ENCODE measurements around the gene TRIM17.

TRIM17 gene

DNA sequence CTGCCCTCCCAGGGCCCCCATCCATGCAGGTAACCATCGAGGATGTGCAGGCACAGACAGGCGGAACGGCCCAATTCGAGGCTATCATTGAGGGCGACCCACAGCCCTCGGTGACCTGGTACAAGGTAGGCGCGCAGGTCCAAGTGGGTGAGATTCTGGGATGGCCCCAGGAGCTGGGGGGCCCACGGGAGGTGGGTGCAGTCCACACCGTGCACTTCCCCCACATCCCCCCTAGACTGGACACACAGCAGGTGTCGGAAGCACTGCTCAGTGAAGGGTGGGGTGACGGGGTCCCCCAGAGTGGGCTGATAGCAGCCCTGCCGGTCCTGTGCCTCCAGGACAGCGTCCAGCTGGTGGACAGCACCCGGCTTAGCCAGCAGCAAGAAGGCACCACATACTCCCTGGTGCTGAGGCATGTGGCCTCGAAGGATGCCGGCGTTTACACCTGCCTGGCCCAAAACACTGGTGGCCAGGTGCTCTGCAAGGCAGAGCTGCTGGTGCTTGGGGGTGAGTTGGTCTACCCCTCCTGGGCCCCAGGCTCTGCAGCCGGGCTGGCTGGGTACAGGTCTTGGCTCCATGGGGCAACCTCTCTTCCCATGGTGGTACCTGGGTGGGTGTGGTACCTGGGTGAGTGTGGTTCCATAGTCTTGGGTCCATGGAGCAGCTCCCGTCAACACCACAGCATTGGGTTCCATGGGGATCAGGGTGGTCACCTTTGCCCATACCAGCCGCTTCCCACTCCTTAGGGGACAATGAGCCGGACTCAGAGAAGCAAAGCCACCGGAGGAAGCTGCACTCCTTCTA, 50.4 kb downstream of the TRIM17 start:
- no peaks in the 10 kb centered on the region for H3K27me3 ChIP-seq (ENCODE audit: control insufficient read depth, insufficient read depth, low read length)
- no peak overlapping the region for H3K9ac ChIP-seq (ENCODE audit: low read depth, low read length)
- no peak overlapping the region for H3K4me3 ChIP-seq (ENCODE audit: low read depth, low read length)

DNA sequence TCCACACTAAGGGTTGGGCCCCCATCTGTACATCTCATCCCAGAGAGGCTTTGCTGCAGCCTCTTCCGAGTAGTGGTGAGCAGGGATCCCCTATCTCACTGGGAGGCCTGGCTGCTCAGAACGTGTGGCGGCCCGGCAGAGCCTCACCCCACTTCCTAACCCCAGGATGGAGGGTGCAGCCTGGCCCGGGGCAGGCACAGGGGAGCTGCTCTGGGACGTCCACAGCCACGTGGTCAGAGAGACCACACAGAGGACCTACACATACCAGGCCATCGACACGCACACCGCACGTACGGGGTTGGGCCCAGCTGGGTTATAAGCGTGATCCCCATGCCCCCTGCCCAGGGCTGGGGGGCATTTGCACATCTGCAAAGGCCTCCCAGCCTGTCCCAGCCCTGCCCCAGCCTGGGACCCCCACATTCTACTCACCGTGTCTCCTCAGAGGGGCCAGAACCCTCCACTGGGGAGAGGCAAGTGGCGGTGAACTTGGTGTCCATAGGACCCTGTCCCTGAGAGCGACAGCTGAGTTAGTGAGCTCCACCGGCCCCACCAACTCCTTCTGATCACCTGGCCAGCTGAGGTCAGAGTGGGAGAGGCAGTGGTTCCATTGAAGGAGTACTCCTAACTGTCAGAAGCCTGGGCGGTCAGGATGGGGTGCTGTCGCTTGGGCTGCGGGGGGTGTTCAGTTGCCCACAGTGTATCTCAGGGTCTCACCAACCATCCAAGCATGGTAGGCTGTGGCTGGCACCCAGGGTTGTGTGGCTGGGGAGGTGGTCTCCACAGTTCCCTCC, 51.2 kb downstream of the TRIM17 start:
- Histone ChIP-seq H3K4me3 (ENCODE audit: low read depth, low read length) (no peak overlapping the region), H3K9ac (ENCODE audit: low read depth, low read length) (no peak overlapping the region), H3K36me3 (ENCODE audit: control insufficient read depth, insufficient read depth, low read length) (no peaks in the 10 kb centered on the region), H3K9me3 (ENCODE audit: control insufficient read depth, insufficient read depth, low read length) (no peaks in the 10 kb centered on the region), H3K4me1 (ENCODE audit: control insufficient read depth, insufficient read depth, low read length) (no peaks in the 10 kb centered on the region), H3K27me3 (ENCODE audit: control insufficient read depth, insufficient read depth, low read length) (no peaks in the 10 kb centered on the region)

More for the DNA sequence above, 50.4 kb downstream of the TRIM17 start:
- no peaks in the 10 kb centered on the region for H3K36me3 ChIP-seq (ENCODE audit: control insufficient read depth, insufficient read depth, low read length)
- H3K9me3 ChIP-seq (ENCODE audit: control insufficient read depth, insufficient read depth, low read length) = no peaks in the 10 kb centered on the region
- no peaks in the 10 kb centered on the region for H3K4me1 ChIP-seq (ENCODE audit: control insufficient read depth, insufficient read depth, low read length)

- Histone ChIP-seq H3K4me3 (ENCODE audit: low read depth, low read length) (no peak overlapping the region), H3K4me1 (ENCODE audit: control insufficient read depth, insufficient read depth, low read length) (no peaks in the 10 kb centered on the region), H3K36me3 (ENCODE audit: control insufficient read depth, insufficient read depth, low read length) (no peaks in the 10 kb centered on the region), H3K9ac (ENCODE audit: low read depth, low read length) (no peak overlapping the region), H3K27me3 (ENCODE audit: control insufficient read depth, insufficient read depth, low read length) (no peaks in the 10 kb centered on the region), H3K9me3 (ENCODE audit: control insufficient read depth, insufficient read depth, low read length) (no peaks in the 10 kb centered on the region)
Observed at GRCh38 chr1:228364706-228365213, 51.9 kb downstream of the TRIM17 start.

- H3K9ac ChIP-seq (ENCODE audit: low read depth, low read length) = no peak overlapping the region
- no peaks in the 10 kb centered on the region for H3K27me3 ChIP-seq (ENCODE audit: control insufficient read depth, insufficient read depth, low read length)
- H3K4me1 ChIP-seq (ENCODE audit: control insufficient read depth, insufficient read depth, low read length) = no peaks in the 10 kb centered on the region
Observed at GRCh38 chr1:228364068-228364705, 52.5 kb downstream of the TRIM17 start.

GRCh38 chr1:228363686-228364067, 53.0 kb downstream of the TRIM17 start:
- H3K27me3 ChIP-seq (ENCODE audit: control insufficient read depth, insufficient read depth, low read length) = no peaks in the 10 kb centered on the region
- no peaks in the 10 kb centered on the region for H3K4me1 ChIP-seq (ENCODE audit: control insufficient read depth, insufficient read depth, low read length)
- H3K9ac ChIP-seq (ENCODE audit: low read depth, low read length) = no peak overlapping the region
- no peak overlapping the region for H3K4me3 ChIP-seq (ENCODE audit: low read depth, low read length)
- no peaks in the 10 kb centered on the region for H3K9me3 ChIP-seq (ENCODE audit: control insufficient read depth, insufficient read depth, low read length)
- no peaks in the 10 kb centered on the region for H3K36me3 ChIP-seq (ENCODE audit: control insufficient read depth, insufficient read depth, low read length)

More at GRCh38 chr1:228364068-228364705, 52.5 kb downstream of the TRIM17 start:
- Histone ChIP-seq H3K4me3 (ENCODE audit: low read depth, low read length) (no peak overlapping the region), H3K9me3 (ENCODE audit: control insufficient read depth, insufficient read depth, low read length) (no peaks in the 10 kb centered on the region), H3K36me3 (ENCODE audit: control insufficient read depth, insufficient read depth, low read length) (no peaks in the 10 kb centered on the region)

GRCh38 chr1:228362884-228363450, 53.7 kb downstream of the TRIM17 start:
- Histone ChIP-seq H3K4me1 (ENCODE audit: control insufficient read depth, insufficient read depth, low read length) (no peaks in the 10 kb centered on the region), H3K36me3 (ENCODE audit: control insufficient read depth, insufficient read depth, low read length) (no peaks in the 10 kb centered on the region), H3K27me3 (ENCODE audit: control insufficient read depth, insufficient read depth, low read length) (no peaks in the 10 kb centered on the region), H3K9ac (ENCODE audit: low read depth, low read length) (no peak overlapping the region), H3K9me3 (ENCODE audit: control insufficient read depth, insufficient read depth, low read length) (no peaks in the 10 kb centered on the region), H3K4me3 (ENCODE audit: low read depth, low read length) (no peak overlapping the region)

DNA sequence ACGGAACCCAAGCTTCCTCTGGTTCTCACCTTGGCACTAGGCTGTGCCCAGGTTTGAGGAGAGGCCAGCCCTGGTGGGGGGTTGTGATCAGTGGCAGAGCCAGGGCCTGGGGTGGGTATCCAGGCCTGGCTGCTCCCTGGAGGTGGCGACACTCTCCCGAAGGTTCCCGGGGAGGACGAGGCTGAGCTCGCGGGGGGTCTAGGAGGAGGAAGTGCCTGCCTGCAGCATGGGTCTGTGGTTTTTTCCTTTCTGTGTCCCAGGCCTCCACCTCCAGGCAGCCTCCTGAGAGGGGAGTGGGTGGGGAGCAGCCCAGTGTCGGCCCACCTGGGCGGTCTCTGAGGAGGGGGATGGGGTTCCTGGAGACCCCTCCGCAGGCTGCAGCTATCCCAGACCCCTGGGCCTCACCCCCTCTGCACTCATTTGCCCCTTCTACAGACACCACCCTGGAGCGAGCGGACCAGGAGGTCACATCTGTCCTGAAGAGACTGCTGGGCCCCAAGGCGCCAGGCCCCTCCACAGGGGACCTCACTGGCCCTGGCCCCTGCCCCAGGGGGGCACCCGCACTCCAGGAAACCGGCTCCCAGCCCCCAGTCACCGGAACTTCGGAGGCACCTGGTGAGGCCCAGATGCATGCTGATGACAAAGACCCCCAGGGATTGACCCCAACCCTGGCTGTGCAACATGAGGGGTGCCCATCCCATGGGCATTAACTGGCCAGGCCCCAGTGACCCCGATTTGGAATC, 54.3 kb downstream of the TRIM17 start:
- no peaks in the 10 kb centered on the region for H3K4me1 ChIP-seq (ENCODE audit: control insufficient read depth, insufficient read depth, low read length)

DNA sequence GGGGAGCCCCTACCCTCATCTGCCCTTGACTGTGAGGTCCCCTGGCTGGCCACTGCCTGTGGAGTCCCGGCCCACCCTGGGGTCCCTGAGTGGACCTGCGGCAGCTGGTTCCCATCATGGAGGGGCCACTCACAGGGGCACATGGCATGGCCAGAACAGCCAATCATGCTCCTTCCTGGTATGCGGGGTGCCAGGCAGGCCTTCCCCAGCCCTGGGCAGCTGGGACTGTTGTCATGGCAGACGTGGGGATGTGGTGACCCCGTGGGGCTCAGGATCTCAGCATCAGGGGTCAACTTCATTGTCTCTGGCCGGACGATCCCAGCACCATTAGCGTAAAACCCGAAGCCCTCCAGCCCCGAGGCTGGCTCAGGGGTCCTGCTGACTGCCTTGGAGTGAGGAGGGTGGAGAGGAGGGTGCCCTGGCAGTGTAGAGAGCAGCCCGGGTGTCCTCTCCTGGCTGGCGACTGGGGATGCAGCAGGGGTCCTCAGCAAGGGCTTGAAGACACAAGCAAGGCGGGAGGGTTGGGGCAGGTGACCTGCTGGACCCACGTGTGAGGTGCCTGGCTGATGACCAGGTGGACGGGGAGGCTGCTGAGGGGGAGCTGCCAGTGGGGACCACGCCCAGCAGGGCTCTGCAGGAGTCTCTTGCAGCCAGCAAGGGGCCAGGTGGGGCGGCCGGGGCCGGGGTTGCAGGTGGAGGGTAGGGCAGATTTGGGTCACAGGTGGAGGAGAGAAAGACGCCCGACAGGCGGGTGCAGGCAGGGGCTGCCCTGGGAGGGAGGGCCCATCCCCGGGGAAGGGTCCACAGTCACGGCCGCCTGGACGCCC, 55.1 kb downstream of the TRIM17 start:
- H3K27me3 ChIP-seq (ENCODE audit: control insufficient read depth, insufficient read depth, low read length) = no peaks in the 10 kb centered on the region
- no peaks in the 10 kb centered on the region for H3K4me1 ChIP-seq (ENCODE audit: control insufficient read depth, insufficient read depth, low read length)
- H3K4me3 ChIP-seq (ENCODE audit: low read depth, low read length) = no peak overlapping the region
- no peaks in the 10 kb centered on the region for H3K36me3 ChIP-seq (ENCODE audit: control insufficient read depth, insufficient read depth, low read length)
- H3K9me3 ChIP-seq (ENCODE audit: control insufficient read depth, insufficient read depth, low read length) = no peaks in the 10 kb centered on the region
- H3K9ac ChIP-seq (ENCODE audit: low read depth, low read length) = no peak overlapping the region

More for the DNA sequence above, 54.3 kb downstream of the TRIM17 start:
- Histone ChIP-seq H3K4me3 (ENCODE audit: low read depth, low read length) (no peak overlapping the region), H3K9ac (ENCODE audit: low read depth, low read length) (no peak overlapping the region), H3K9me3 (ENCODE audit: control insufficient read depth, insufficient read depth, low read length) (no peaks in the 10 kb centered on the region), H3K27me3 (ENCODE audit: control insufficient read depth, insufficient read depth, low read length) (no peaks in the 10 kb centered on the region), H3K36me3 (ENCODE audit: control insufficient read depth, insufficient read depth, low read length) (no peaks in the 10 kb centered on the region)

- no peaks in the 10 kb centered on the region for H3K27me3 ChIP-seq (ENCODE audit: control insufficient read depth, insufficient read depth, low read length)
- H3K4me1 ChIP-seq (ENCODE audit: control insufficient read depth, insufficient read depth, low read length) = no peaks in the 10 kb centered on the region
- H3K36me3 ChIP-seq (ENCODE audit: control insufficient read depth, insufficient read depth, low read length) = no peaks in the 10 kb centered on the region
- H3K4me3 ChIP-seq (ENCODE audit: low read depth, low read length) = no peak overlapping the region
- no peak overlapping the region for H3K9ac ChIP-seq (ENCODE audit: low read depth, low read length)
- no peaks in the 10 kb centered on the region for H3K9me3 ChIP-seq (ENCODE audit: control insufficient read depth, insufficient read depth, low read length)
Observed at GRCh38 chr1:228360533-228361313, 55.9 kb downstream of the TRIM17 start.
